ENCODE data around the gene PGAM1.

Gene PGAM1

DNA sequence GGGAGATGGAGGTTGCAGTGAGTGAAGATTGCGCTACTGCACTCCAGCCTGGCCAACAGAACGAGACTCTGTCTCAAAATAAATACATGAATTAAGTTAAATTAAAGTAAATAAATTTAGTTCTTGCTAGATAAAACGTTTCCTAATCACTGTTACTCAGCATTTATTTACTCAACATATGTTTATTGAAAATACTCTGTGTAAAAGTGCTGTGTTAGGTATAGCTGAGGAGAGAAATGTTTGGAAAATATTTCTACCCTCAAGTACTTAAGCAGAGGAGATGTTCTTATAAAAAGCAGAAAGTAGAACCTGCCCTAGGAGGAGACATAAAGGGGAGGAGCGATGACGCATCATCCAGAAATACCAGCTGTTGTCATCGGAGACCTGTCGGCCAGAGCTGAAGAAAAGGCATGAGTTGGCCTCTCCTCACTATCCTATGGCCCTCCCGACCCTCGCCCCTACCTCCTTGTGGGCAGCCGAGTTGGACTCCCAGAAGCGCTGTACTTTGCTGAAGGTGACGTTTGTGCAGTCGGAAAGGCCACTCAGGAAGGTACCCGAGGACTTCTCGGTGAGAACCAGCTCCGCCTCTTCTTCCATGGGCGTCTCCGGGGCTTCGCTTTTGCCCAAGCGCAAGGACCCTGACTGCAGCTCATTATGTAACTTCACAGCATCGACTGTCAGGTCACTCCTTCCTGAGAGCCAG, 26.0 kb upstream of the PGAM1 start:
- Histone ChIP-seq H3K4me3 (ENCODE audit: low read depth, low read length) (peak overlapping the region; percentile 79), H3K36me3 (ENCODE audit: control insufficient read depth in 2 of 2, insufficient read depth in 1 of 2, low read length in 2 of 2) (peaks cover 22 to 27% of the 10 kb centered on the region in 2 experiments; a peak in 2 of 3 replicates), H3K9me3 (ENCODE audit: control insufficient read depth, insufficient read depth, low read depth, low read length) (no peaks in the 10 kb centered on the region), H3K4me1 (ENCODE audit: control insufficient read depth, insufficient read depth, low read length) (0 out of 2 replicates have a peak, but pooled peaks cover 4% of the 10 kb centered on the region), H3K27ac (ENCODE audit: extremely low read depth, low read depth, low read length) (peak overlapping the region; percentile 52)
- CTCF ChIA-PET = interaction anchor here (0.7 to 1.3 kb wide), 5 partner anchors 8 to 483 kb away, joined by 3 to 5 read pairs (median 3); no protein-coding TSS in a partner anchor
- POLR2A ChIA-PET = interaction anchor here (0.6 to 2.6 kb wide), 11 partner anchors 11 to 121 kb away, joined by 3 to 18 read pairs (median 4); partner anchors contain the start of genes ARHGAP19 and FRAT2
- peak; percentile 83 for TF ChIP-seq SCRT2 (tag by site-specific recombination; IDR thresholded peaks at IDR 0.05)
- peak; percentile 53; the same call in 1 of the 2 replicates for TF ChIP-seq ZFP37 (tag by site-specific recombination; IDR thresholded peaks at IDR 0.05)
- TF ChIP-seq, protein P1, sequence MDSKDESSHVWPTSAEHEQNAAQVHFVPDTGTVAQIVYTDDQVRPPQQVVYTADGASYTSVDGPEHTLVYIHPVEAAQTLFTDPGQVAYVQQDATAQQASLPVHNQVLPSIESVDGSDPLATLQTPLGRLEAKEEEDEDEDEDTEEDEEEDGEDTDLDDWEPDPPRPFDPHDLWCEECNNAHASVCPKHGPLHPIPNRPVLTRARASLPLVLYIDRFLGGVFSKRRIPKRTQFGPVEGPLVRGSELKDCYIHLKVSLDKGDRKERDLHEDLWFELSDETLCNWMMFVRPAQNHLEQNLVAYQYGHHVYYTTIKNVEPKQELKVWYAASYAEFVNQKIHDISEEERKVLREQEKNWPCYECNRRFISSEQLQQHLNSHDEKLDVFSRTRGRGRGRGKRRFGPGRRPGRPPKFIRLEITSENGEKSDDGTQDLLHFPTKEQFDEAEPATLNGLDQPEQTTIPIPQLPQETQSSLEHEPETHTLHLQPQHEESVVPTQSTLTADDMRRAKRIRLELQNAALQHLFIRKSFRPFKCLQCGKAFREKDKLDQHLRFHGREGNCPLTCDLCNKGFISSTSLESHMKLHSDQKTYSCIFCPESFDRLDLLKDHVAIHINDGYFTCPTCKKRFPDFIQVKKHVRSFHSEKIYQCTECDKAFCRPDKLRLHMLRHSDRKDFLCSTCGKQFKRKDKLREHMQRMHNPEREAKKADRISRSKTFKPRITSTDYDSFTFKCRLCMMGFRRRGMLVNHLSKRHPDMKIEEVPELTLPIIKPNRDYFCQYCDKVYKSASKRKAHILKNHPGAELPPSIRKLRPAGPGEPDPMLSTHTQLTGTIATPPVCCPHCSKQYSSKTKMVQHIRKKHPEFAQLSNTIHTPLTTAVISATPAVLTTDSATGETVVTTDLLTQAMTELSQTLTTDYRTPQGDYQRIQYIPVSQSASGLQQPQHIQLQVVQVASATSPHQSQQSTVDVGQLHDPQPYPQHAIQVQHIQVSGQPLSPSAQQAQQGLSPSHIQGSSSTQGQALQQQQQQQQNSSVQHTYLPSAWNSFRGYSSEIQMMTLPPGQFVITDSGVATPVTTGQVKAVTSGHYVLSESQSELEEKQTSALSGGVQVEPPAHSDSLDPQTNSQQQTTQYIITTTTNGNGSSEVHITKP (tag by site-specific recombination; IDR thresholded peaks at IDR 0.05) = peak; percentile 27
- TF ChIP-seq, protein P2, sequence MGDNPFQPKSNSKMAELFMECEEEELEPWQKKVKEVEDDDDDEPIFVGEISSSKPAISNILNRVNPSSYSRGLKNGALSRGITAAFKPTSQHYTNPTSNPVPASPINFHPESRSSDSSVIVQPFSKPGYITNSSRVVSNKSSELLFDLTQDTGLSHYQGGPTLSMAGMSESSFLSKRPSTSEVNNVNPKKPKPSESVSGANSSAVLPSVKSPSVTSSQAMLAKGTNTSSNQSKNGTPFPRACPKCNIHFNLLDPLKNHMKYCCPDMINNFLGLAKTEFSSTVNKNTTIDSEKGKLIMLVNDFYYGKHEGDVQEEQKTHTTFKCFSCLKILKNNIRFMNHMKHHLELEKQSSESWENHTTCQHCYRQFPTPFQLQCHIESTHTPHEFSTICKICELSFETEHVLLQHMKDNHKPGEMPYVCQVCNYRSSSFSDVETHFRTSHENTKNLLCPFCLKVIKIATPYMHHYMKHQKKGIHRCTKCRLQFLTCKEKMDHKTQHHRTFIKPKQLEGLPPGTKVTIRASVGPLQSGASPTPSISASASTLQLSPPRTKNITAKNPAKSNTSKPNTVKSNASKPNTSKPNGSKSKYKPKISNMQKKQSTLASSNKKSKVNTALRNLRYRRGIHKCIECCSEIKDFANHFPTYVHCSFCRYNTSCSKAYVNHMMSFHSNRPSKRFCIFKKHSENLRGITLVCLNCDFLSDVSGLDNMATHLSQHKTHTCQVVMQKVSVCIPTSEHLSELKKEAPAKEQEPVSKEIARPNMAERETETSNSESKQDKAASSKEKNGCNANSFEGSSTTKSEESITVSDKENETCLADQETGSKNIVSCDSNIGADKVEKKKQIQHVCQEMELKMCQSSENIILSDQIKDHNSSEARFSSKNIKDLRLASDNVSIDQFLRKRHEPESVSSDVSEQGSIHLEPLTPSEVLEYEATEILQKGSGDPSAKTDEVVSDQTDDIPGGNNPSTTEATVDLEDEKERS (tag by site-specific recombination; IDR thresholded peaks at IDR 0.05) = no peak
- peak; percentile 88 for TF ChIP-seq ZNF366 (tag by site-specific recombination; conservative IDR thresholded peaks at IDR 0.05)
- no peak for TF ChIP-seq ZNF501 (tag by site-specific recombination; IDR thresholded peaks at IDR 0.05)
- TF ChIP-seq, protein P3, sequence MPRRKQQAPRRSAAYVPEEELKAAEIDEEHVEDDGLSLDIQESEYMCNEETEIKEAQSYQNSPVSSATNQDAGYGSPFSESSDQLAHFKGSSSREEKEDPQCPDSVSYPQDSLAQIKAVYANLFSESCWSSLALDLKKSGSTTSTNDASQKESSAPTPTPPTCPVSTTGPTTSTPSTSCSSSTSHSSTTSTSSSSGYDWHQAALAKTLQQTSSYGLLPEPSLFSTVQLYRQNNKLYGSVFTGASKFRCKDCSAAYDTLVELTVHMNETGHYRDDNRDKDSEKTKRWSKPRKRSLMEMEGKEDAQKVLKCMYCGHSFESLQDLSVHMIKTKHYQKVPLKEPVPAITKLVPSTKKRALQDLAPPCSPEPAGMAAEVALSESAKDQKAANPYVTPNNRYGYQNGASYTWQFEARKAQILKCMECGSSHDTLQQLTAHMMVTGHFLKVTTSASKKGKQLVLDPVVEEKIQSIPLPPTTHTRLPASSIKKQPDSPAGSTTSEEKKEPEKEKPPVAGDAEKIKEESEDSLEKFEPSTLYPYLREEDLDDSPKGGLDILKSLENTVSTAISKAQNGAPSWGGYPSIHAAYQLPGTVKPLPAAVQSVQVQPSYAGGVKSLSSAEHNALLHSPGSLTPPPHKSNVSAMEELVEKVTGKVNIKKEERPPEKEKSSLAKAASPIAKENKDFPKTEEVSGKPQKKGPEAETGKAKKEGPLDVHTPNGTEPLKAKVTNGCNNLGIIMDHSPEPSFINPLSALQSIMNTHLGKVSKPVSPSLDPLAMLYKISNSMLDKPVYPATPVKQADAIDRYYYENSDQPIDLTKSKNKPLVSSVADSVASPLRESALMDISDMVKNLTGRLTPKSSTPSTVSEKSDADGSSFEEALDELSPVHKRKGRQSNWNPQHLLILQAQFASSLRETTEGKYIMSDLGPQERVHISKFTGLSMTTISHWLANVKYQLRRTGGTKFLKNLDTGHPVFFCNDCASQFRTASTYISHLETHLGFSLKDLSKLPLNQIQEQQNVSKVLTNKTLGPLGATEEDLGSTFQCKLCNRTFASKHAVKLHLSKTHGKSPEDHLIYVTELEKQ (tag by site-specific recombination; IDR thresholded peaks at IDR 0.05; ENCODE audit: borderline replicate concordance) = no peak
- peak; percentile 70 for TF ChIP-seq SP3 (tag by site-specific recombination; IDR thresholded peaks at IDR 0.05)
- peak; percentile 41; the same call in 1 of the 2 replicates for TF ChIP-seq KLF8 (tag by site-specific recombination; IDR thresholded peaks at IDR 0.05)
- 0 out of 2 replicates have a peak, but pooled peaks have one; percentile 20 for TF ChIP-seq ZSCAN30 (tag by site-specific recombination; IDR thresholded peaks at IDR 0.05)
- TF ChIP-seq, protein P4, sequence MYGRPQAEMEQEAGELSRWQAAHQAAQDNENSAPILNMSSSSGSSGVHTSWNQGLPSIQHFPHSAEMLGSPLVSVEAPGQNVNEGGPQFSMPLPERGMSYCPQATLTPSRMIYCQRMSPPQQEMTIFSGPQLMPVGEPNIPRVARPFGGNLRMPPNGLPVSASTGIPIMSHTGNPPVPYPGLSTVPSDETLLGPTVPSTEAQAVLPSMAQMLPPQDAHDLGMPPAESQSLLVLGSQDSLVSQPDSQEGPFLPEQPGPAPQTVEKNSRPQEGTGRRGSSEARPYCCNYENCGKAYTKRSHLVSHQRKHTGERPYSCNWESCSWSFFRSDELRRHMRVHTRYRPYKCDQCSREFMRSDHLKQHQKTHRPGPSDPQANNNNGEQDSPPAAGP (tag by site-specific recombination; IDR thresholded peaks at IDR 0.05) = 0 out of 2 replicates have a peak, but pooled peaks have one; percentile 41
- TF ChIP-seq, protein P5, sequence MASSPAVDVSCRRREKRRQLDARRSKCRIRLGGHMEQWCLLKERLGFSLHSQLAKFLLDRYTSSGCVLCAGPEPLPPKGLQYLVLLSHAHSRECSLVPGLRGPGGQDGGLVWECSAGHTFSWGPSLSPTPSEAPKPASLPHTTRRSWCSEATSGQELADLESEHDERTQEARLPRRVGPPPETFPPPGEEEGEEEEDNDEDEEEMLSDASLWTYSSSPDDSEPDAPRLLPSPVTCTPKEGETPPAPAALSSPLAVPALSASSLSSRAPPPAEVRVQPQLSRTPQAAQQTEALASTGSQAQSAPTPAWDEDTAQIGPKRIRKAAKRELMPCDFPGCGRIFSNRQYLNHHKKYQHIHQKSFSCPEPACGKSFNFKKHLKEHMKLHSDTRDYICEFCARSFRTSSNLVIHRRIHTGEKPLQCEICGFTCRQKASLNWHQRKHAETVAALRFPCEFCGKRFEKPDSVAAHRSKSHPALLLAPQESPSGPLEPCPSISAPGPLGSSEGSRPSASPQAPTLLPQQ (tag by site-specific recombination; IDR thresholded peaks at IDR 0.05) = peak; percentile 46; the same call in 1 of the 2 replicates
- TF ChIP-seq ZNF629 (tag by site-specific recombination; IDR thresholded peaks at IDR 0.05) = peak; percentile 84
- TF ChIP-seq ZNF239 (tag by site-specific recombination; IDR thresholded peaks at IDR 0.05) = no peak
- TF ChIP-seq ZNF558 (tag by site-specific recombination; IDR thresholded peaks at IDR 0.05) = no peak
- TF ChIP-seq ZNF600 (tag by site-specific recombination; IDR thresholded peaks at IDR 0.05) = 0 out of 2 replicates have a peak, but pooled peaks have one; percentile 19
- peak; percentile 38 for TF ChIP-seq ZXDB (tag by site-specific recombination; IDR thresholded peaks at IDR 0.05)
- no peak for TF ChIP-seq ZNF214 (tag by site-specific recombination; IDR thresholded peaks at IDR 0.05; ENCODE audit: borderline replicate concordance)
- no peak for TF ChIP-seq GLI4 (tag by site-specific recombination; IDR thresholded peaks at IDR 0.05)
- TF ChIP-seq ZNF585B (tag by site-specific recombination; IDR thresholded peaks at IDR 0.05) = no peak
- TF ChIP-seq, protein P6, sequence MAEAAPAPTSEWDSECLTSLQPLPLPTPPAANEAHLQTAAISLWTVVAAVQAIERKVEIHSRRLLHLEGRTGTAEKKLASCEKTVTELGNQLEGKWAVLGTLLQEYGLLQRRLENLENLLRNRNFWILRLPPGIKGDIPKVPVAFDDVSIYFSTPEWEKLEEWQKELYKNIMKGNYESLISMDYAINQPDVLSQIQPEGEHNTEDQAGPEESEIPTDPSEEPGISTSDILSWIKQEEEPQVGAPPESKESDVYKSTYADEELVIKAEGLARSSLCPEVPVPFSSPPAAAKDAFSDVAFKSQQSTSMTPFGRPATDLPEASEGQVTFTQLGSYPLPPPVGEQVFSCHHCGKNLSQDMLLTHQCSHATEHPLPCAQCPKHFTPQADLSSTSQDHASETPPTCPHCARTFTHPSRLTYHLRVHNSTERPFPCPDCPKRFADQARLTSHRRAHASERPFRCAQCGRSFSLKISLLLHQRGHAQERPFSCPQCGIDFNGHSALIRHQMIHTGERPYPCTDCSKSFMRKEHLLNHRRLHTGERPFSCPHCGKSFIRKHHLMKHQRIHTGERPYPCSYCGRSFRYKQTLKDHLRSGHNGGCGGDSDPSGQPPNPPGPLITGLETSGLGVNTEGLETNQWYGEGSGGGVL (tag by site-specific recombination; IDR thresholded peaks at IDR 0.05) = 0 out of 2 replicates have a peak, but pooled peaks have one; percentile 38

Data from HEK293 (cell line).